Adrenal gland (tissue), 12 donors: ENCODE results near the gene SIRT5. TPM values are rescaled to one million over a fixed set of nuclear protein-coding genes. Genes with fewer than 3 reads are reported as not detected.
A peak's percentile ranks its signal among the peaks of the same experiment; 100 is the strongest.

Experiments
- DNase-seq, 7 donors: peaks; one replicate each; pipeline ENCODE4 v3.0.0-alpha.2; 2019 to 2020
- H3K27ac ChIP-seq, 5 donors: fragments of 200-600 bp; sonication (generic) in 4 of 5; 1 replicate in 3 of 5; 2 replicates in 2 of 5; pipeline versions ENCODE4 v1.5.1 to v1.8.0; 2016 to 2020; ENCODE audit warnings: mild to moderate bottlenecking in 1 of 5
- H3K27me3 ChIP-seq: fragments of 200-600 bp; 2 replicates; pipeline ENCODE4 v1.8.0; 2021
- H3K36me3 ChIP-seq, 2 donors: fragments of 200-600 bp; replicated peaks in 1 of 2; 1 replicate in 1 of 2; 2 replicates in 1 of 2; pipeline versions ENCODE4 v1.5.1 to v1.8.0; 2018 to 2022
- H3K4me1 ChIP-seq, 2 donors: fragments of 200-600 bp; replicated peaks in 1 of 2; 1 replicate in 1 of 2; 2 replicates in 1 of 2; pipeline versions ENCODE4 v1.5.1 to v1.8.0; 2018 to 2021
- H3K4me3 ChIP-seq, 4 donors: fragments of 200-600 bp; sonication (generic) in 3 of 4; one replicate each; pipeline ENCODE4 v1.5.1; 2016 to 2018
- H3K9me3 ChIP-seq, 3 donors: fragments of 200-600 bp; sonication (generic) in 1 of 3; replicated peaks in 1 of 3; 1 replicate in 2 of 3; 2 replicates in 1 of 3; pipeline versions ENCODE4 v1.5.1 to v1.8.0; 2016 to 2021
- POLR2A ChIP-seq, 2 donors: fragments of 450-650 bp; IDR thresholded peaks; one replicate each; pipeline ENCODE4 v1.6.1; 2017; ENCODE audit warnings: antibody characterized with exemption in 2 of 2, mild to moderate bottlenecking in 2 of 2, moderate library complexity in 1 of 2
- WGBS, 4 donors: extraction: QIAGEN DNeasy Blood & Tissue Kit in 2 of 4; methylation state at CpG; one replicate each; pipeline versions ENCODE4 v1.1.5 to v1.1.7; 2013 to 2017; 5-methylcytosine and 5-hydroxymethylcytosine counted together
- intact Hi-C, 2 donors: fragments of 100-400 bp; cut with DNase I; formaldehyde crosslinking; loops; one replicate each; pipeline versions ENCODE4 v1.14.1 to v1.15.0; 2022 to 2023
- polyA plus RNA-seq, 3 donors: library from polyadenylated mRNA; stranded (reverse); fragments of 200-250 nt in 2 of 3; fragments of 350-450 nt in 1 of 3; fragmentation: Illumina TruSeq in 1 of 3; extraction: RNeasy Lipid Tissue Mini Kit (QIAGEN cat#74804) in 1 of 3; gene quantifications; one replicate each; pipeline ENCODE4 v1.2.3, GENCODE V29; 2013 to 2014
- total RNA-seq, 9 donors: library from RNA; depleted of rRNA in 4 of 9; stranded (reverse); fragments of >200 nt in 4 of 9; fragments of 120-200 nt in 1 of 9; fragmentation: NEBNext Ultra II Directional in 1 of 9; extraction: Animal tissue kit (Norgen Biotek cat#: 25700) in 1 of 9; gene quantifications; one replicate each; pipeline versions ENCODE4 v1.1.0 to v1.2.4, GENCODE V29; 2013 to 2023
- TF ChIP-seq, protein P1 (sequence below), 6 experiments: fragments of 450-650 bp in 4 of 6; fragments of 200-600 bp in 2 of 6; sonication (generic) in 1 of 6; IDR thresholded peaks; 1 replicate in 5 of 6; 2 replicates in 1 of 6; pipeline versions ENCODE4 v1.5.1 to v1.8.0; 2016 to 2021; ENCODE audit warnings: antibody characterized with exemption in 6 of 6, mild to moderate bottlenecking in 2 of 6, moderate library complexity in 1 of 6
- donor health status: healthy with polysubstance abuse.
- donor health status: Bipolar disorder and iron deficiency.
- donor health status: DM: yes; HTN: yes; CAD: no.
- donor health status: DM: no; HTN: no; CAD: no.
- donor health status: DM: no; HTN: no; CAD: no.
- donor health status: DM: yes; HTN: yes; CAD: no.

Gene SIRT5
- total and polyA plus RNA-seq, 12 donors: 6.6 to 18.2 (median 11.1) TPM

DNA sequence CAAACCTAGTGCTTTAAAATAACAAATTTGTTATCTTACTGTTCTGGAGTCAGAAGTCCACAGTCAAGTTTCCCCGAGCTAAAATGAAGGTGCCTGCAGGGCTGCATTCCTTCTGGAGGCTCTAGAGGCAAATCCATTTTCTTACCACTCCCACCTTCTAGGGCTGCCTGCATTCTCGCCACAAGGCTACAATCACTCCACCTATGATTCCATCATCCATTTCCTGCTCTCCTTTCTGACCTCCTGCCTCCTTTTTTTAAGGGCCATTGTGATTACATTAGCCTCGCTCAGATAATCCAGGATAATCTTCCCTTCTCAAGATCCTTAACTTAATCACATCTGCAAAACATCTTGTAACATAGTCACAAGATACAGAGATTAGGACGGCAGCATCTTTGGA lies 42.4 kb upstream of the SIRT5 start:
- Histone ChIP-seq H3K4me1 (no peaks in the 10 kb centered on the region), H3K9me3 (no peaks in the 10 kb centered on the region), H3K27ac (no peak overlapping the region), H3K4me3 (no peak overlapping the region), H3K27me3 (no peaks in the 10 kb centered on the region), H3K36me3 (no peaks in the 10 kb centered on the region)
- intact Hi-C loops: no loop called here
- WGBS, 4 donors: 70 to 80% (median 73%) methylated on average over 4 of the region's 4 CpGs
- TF ChIP-seq POLR2A (IDR thresholded peaks at IDR 0.05): no peak
- TF ChIP-seq, protein P1, sequence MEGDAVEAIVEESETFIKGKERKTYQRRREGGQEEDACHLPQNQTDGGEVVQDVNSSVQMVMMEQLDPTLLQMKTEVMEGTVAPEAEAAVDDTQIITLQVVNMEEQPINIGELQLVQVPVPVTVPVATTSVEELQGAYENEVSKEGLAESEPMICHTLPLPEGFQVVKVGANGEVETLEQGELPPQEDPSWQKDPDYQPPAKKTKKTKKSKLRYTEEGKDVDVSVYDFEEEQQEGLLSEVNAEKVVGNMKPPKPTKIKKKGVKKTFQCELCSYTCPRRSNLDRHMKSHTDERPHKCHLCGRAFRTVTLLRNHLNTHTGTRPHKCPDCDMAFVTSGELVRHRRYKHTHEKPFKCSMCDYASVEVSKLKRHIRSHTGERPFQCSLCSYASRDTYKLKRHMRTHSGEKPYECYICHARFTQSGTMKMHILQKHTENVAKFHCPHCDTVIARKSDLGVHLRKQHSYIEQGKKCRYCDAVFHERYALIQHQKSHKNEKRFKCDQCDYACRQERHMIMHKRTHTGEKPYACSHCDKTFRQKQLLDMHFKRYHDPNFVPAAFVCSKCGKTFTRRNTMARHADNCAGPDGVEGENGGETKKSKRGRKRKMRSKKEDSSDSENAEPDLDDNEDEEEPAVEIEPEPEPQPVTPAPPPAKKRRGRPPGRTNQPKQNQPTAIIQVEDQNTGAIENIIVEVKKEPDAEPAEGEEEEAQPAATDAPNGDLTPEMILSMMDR (IDR thresholded peaks at IDR 0.05): no peak
- DNase-seq: no peak

DNA sequence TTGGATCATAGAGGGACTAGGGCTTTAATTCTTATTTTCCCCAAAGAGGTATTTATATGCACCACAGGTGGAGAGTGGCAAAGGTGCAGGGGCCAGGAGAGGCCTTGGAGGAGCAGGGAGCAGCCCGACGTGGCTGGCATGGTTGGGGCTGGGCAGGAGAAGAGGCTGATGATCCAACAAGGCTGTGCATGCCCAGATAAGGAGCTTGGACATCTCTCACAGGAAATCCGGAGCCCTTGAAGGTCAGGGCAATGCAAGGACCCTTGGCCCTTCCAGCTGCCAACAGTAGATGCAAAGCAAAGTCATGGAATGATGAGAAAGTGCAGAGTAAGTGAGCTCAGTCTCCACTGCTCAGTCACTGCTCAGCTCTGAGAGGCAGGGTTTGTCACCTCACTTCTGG lies 39.9 kb upstream of the SIRT5 start:
- H3K27me3 ChIP-seq: no peaks in the 10 kb centered on the region
- intact Hi-C loops: no loop called here
- H3K27ac ChIP-seq: no peak overlapping the region
- WGBS, 4 donors: 30 to 34% (median 32%) methylated on average over 3 of the region's 3 CpGs
- no peak overlapping the region for H3K4me3 ChIP-seq
- no peak for TF ChIP-seq POLR2A (IDR thresholded peaks at IDR 0.05)
- TF ChIP-seq, protein P1 (IDR thresholded peaks at IDR 0.05): no peak
- DNase-seq: peak in 1 of 7 donors; percentile 54
- no peaks in the 10 kb centered on the region for H3K9me3 ChIP-seq
- H3K4me1 ChIP-seq: no peaks in the 10 kb centered on the region
- H3K36me3 ChIP-seq: no peaks in the 10 kb centered on the region

DNA sequence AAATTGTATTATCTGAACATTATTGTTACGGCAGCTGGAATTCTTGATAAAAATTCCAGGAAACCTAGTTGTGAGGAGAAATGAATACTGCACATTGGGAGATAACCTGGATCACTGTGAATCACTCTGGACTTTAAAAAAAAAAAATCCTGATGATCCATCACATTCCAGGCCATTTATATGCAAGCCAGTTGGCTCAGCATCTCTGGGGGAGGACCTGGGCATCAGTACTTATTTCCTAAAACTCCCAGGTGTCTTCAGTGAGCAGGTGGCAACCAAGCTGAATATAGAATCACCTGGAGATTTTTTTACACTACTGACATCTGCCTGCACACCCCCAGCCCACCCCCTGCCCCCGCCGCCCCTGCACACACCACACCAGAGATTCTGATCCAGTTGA lies 39.1 kb upstream of the SIRT5 start:
- WGBS, 4 donors: 67 to 95% (median 86%) methylated on average over 3 of the region's 3 CpGs
- Histone ChIP-seq H3K9me3 (no peaks in the 10 kb centered on the region), H3K36me3 (no peaks in the 10 kb centered on the region), H3K4me1 (no peaks in the 10 kb centered on the region), H3K27ac (no peak overlapping the region), H3K27me3 (no peaks in the 10 kb centered on the region), H3K4me3 (no peak overlapping the region)
- DNase-seq: peak in 1 of 7 donors; percentile 23
- TF ChIP-seq, protein P1 (IDR thresholded peaks at IDR 0.05): no peak
- no peak for TF ChIP-seq POLR2A (IDR thresholded peaks at IDR 0.05)
- intact Hi-C loops: loop anchor here (5.0 kb wide), 1 partner anchor 198 kb away; no protein-coding TSS in a partner anchor

DNA sequence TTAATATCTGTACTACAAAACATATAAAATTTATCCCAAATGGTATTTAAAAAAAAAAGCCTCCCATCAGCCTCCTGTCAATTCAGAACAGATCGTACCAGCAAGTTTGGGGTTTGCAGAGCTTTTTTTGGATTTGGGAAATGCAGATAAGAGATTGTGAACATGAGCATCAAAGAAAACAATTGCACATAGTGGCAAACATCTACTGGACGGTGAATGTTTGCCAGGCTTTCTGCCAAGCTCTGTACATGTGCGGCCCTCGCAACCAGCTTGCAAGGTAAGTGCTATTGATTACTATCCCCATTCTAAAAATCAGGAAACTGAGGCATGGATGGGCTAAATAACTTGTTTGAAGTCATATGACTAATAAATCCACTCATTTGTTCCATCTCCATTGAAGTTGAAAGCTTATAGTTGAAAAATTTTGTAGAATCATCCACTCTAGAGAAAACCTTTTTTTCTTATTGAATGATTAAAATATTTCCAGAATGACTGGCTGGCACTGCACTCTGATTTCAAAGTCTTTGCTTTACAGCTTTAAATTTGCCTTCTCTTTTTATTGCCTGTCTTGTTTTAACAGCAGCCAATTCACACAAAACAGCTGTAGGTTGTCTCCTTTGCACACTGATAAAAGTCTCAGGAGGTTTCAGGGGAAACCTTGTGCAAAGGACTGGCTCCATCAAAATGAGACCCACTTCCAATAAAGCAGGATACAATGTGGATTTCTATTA lies 37.4 kb upstream of the SIRT5 start:
- H3K36me3 ChIP-seq: no peaks in the 10 kb centered on the region
- intact Hi-C loops: loop anchor here (5.0 kb wide), 1 partner anchor 200 kb away; no protein-coding TSS in a partner anchor
- H3K9me3 ChIP-seq: no peaks in the 10 kb centered on the region
- DNase-seq: no peak
- TF ChIP-seq, protein P1 (IDR thresholded peaks at IDR 0.05): no peak
- no peak for TF ChIP-seq POLR2A (IDR thresholded peaks at IDR 0.05)
- H3K4me1 ChIP-seq: no peaks in the 10 kb centered on the region
- H3K27ac ChIP-seq: no peak overlapping the region
- H3K4me3 ChIP-seq: no peak overlapping the region
- H3K27me3 ChIP-seq: no peaks in the 10 kb centered on the region
- 85 to 91% (median 88%) methylated on average over 4 of the region's 4 CpGs for WGBS, 4 donors
